Omental fat pad (tissue), 4 donors: Measurements from ENCODE around the gene RASGRF1. TPM values are rescaled to one million over a fixed set of nuclear protein-coding genes. Genes with fewer than 3 reads are reported as not detected.

Source experiments
- ATAC-seq: fragments of 150-250 bp; one replicate; pipeline ENCODE4 v1.9.1; 2016; ENCODE audit warnings: mild to moderate bottlenecking, moderate library complexity; ENCODE audit not compliant: low FRiP score
- DNase-seq: peaks from one replicate; pipeline ENCODE4 v3.0.0-alpha.2; 2019; ENCODE audit warnings: low spot score
- CTCF ChIP-seq, 3 donors: fragments of 450-650 bp; IDR thresholded peaks; one replicate each; pipeline ENCODE4 v1.5.1; 2016 to 2017; ENCODE audit warnings: antibody characterized with exemption in 3 of 3, mild to moderate bottlenecking in 3 of 3, moderate library complexity in 2 of 3
- total RNA-seq, 4 donors: library from RNA; depleted of rRNA; stranded (reverse); fragments of >200 nt; gene quantifications; one replicate each; pipeline ENCODE4 v1.1.0, GENCODE V29; 2016

Gene RASGRF1
- total RNA-seq, 4 donors from 2014 or later, result 0.13 to 0.32 (median 0.24) TPM; not detected in 1

GRCh38 chr15:79017953-79018352 is 72.6 kb downstream of the RASGRF1 start:
- no peak for TF ChIP-seq CTCF (IDR thresholded peaks at IDR 0.05)
- ATAC-seq (no peak), DNase-seq (no peak)

DNA sequence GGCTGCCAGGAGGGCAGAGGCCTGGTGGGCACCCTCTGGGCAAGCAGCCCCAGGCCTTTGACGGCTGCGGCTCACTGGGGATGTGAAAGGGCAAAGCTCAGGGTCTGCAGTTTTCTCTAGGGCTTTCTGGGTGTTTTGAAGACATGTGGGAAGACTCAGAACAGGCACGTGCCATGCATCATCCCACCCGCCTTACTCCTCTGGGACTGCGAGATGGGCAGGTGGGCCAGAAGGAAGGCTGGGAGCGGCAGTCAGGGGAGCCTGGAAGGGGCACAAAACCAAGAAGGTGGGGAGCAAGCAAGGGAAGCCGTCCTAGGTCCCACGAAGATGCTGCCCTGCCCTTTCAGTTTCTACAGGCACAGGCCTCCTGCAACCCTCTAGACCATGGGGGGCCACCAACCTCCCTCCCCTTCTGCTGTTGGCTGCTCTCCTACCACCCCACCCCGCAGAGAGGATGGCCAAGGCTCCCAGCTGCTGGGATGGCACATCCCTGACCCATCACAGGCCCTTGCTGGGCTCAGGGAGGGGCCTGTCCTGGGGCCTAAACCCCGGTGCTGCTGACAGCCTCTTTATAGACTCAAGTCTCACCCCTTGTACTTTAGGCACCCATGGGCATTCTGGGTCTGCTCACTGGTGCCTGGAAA is 73.9 kb downstream of the RASGRF1 start:
- no peak for TF ChIP-seq CTCF (IDR thresholded peaks at IDR 0.05)
- ATAC-seq (no peak), DNase-seq (no peak)

DNA sequence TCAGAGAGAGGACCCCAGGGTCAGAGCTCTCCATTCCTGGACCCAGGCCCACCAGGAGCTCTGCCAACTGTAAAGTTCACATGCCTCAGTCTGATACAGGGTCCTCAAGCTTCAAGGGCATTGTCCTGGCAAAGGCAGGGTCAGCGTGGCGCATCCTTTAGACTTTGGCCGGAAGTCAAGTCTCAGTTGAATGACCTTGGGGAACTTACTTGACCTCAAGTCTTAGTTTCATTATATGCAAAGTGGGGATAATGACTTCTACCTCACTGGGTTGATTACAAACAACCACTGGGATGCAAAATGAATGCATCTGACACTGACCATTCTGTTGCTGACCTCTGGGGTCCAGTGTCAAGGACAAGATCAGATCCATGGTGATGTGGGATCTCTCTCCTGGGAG is 75.2 kb downstream of the RASGRF1 start:
- DNase-seq (no peak), ATAC-seq (no peak)
- TF ChIP-seq CTCF (IDR thresholded peaks at IDR 0.05), result no peak

- ATAC-seq (no peak), DNase-seq (no peak)
- no peak for TF ChIP-seq CTCF (IDR thresholded peaks at IDR 0.05)
These were observed 80.3 kb downstream of the RASGRF1 start for GRCh38 chr15:79010278-79010677.

DNA sequence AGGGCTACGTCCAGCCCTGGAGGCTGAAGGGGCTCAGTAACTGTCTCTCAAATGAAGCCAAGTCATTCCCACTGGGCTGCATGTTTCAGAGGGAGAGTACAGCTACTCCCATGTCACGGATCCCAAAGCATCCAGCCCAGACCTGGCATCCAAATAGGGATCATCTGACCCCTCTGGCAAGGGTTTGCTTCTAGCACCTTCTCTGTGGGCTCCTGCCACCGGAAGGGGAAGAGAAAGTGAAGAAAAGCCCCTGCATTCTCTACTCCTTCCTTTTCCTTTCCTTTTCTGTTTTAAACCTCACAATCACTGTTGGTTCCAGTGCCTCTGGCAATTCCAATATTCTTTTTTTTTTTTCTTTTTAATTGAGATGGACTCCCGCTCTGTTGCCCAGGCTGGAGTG is 81.2 kb downstream of the RASGRF1 start:
- no peak for ATAC-seq
- no peak for TF ChIP-seq CTCF (IDR thresholded peaks at IDR 0.05)
- DNase-seq, result no peak

GRCh38 chr15:79008659-79009058 is 81.9 kb downstream of the RASGRF1 start:
- ATAC-seq (no peak), DNase-seq (no peak)
- TF ChIP-seq CTCF (IDR thresholded peaks at IDR 0.05), result no peak

DNA sequence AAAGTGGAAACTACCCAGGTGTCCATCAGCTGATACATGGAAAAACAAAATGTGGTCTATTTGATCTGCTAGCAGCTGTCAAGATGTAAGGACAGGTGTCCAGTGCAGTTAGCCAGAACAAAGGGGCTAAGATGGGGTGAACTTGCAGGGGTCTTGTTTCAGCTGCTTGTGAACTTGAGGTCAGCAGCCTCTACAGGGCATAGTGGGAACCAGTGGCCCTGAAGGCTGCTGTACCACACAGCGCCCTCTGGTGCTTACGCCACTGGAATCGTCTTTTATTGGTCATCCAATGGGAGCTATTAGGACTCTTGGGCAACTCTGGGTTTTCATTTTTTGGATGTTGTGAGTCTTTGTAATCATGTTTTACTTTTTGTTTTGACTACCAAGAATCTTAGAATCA is 83.5 kb downstream of the RASGRF1 start:
- no peak for ATAC-seq

More for the DNA sequence above, 83.5 kb downstream of the RASGRF1 start:
- peak; percentile 34 for DNase-seq
- no peak for TF ChIP-seq CTCF (IDR thresholded peaks at IDR 0.05)
